Activated CD4-positive, alpha-beta T cell treated with anti-CD3 and anti-CD28 coated beads, Interleukin-2, amount 50 U/mL, for 4 hours (primary cell): Measurements from ENCODE around the gene ATP5PF.
"Not testable (repeated sequence)": the region's sequence is repeated elsewhere in the genome, so short reads cannot be mapped to it uniquely, and the experiment has no call there.

Source experiments
- DNase-seq, 2 experiments: peaks; one replicate each; pipeline ENCODE4 v3.0.0-alpha.2; 2020

Gene ATP5PF

DNA sequence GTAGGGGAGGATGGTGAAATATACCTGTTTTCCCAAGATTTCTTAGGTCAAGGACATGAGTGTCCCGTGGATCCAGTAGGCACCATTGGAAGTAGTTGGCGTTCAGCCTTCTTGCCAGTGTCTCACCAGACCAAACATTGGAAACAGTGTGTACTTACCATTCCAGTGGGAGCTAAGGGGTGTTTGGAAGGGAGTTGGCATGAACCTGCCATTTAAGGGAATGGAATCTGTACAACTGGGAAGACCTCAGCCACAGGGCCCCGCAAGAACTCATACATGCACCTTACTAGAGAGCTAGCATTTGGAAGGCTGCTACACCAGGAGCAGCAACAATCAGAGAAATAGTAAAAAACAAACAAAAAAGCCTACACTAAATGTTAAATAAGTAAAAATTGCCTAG is 12.7 kb downstream of the ATP5PF start:
- DNase-seq = no peak

DNA sequence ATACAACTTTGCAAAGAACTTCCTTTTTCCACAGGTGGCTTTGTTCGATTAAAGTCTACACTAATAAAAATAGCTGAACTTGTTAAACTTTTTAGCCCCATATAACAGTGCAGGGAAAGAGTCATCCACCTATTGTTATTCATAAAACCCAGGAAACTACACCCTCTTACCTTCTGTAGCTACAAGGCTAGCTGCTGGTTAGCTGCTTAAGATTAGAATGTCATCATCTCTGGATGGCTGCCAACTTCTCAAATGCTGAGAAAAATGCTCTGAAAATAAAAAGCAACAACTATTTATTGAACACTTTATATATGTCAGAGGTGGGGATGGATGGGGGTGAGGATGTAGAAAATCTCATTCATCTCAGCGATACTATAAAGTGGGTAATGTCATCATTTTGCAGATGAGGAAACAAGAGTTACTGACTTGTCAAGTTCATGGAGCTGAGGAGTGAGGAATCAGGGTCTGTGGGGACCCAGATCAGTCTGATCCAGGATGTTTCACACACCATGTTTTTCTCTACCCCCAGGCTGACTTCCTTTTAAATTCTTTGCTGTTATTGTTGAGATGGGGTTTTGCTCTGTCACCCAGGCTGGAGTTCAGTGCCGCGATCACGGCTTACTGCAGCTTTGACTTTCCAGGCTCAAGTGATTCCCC is 17.1 kb downstream of the ATP5PF start:
- no peak for DNase-seq

DNA sequence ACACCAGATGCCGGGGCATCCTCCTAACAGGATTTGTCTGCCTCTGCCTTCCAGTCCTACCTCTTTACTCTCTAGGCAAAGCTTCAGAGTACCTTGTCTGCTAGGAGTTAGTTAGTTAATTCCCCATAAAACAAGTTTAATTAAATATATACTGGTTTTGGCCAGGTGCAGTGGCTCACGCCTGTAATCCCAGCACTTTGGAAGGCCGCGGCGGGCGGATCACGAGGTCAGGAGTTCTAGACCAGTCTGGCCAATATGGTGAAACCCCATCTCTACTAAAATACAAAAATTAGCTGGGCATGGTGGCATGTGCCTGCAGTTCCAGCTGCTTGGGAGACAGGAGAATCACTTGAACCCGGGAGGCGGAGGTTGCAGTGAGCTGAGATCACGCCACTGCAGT is 20.6 kb downstream of the ATP5PF start:
- DNase-seq = not testable (repeated sequence)

DNA sequence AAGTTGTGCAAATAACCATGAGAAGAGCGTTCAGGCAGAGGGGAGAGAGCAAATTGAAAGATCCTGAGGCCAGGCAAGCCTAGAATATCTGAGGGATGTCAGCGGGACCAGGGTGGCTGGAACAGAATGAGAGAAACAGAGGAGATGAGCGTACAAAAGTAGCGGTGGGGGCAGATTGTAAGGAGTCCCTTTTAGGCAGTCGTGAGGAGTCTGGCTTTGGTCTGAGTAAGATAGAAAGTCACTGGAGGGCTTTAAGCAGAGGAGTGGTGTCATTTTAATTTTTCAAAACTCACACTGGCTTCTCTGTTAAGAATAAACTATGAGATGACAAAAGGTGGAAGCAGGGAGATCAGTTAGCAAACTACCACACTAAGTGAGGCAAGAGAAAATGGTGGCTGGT is 24.2 kb downstream of the ATP5PF start:
- DNase-seq = no peak

DNA sequence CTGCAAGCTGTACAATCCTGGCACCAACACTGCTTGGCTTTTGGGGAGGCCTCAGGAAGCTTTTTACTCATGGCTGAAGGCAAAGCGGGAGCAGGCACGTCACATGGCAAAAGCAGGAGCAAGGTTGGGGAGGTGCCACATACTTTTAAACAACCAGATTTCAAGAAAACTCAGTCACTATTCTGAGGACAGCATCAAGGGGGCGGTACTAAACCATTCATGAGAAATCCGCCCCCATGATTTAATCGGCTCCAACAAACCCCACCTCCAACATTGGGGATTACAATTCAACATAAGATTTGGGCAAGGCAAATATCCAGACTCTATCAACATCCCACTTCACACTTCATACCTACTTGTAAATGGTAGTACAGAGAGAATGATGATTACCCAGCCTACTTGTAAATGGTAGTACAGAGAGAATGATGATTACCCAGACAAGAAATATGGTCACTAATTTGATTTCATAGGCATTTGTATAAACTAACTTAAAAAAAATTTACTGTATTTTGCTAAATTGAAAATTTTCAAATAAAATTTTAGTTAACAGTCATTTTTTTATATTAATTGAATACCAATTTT is 24.9 kb downstream of the ATP5PF start:
- no peak for DNase-seq

DNA sequence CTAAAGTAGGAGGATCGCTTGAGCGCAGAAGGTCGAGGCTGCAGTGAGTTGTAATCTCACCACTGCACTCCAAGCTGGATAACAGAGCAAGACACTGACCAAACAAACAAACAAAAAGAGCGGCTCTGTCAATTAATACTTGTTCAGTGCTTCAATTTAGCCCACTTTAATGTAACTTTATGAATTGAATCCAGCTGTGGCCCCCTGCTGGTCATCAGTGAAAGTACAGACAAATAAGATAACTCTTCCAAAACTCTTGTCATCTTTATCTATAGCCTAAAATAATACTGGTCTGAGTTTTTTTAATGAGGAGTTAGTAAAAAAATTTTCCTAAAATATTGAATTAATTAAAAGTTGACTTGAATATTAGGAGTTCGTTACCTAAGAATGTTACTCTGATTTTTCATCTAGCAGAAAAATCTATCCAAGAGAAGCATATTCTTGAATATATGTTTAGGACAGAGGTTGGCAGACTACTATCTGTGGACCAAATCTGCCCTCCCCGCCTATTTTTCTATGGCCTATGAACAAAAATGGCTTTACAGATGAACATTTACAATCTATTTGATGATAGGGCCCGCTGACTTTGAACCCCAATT is 26.1 kb downstream of the ATP5PF start:
- DNase-seq = peak; percentile 39 to 42

DNA sequence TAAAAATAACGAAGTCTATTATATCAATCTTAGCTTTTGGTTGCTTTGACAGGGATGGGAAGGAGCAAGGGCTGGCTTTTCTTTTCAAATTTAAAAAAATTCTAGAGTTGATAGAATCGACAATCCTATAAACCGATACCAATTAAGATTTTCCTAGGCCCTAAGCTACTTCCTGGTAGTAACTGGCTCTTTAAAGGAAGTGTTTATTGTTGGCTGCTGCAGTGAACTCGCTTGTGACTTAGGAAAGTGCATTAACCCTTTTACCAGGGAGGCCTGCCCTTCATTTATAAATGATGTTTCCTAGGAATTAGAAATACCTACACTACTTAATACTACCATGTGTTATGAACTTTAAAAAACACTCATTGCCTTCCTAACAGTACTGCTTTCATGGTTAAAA is 33.2 kb downstream of the ATP5PF start:
- no peak for DNase-seq

DNA sequence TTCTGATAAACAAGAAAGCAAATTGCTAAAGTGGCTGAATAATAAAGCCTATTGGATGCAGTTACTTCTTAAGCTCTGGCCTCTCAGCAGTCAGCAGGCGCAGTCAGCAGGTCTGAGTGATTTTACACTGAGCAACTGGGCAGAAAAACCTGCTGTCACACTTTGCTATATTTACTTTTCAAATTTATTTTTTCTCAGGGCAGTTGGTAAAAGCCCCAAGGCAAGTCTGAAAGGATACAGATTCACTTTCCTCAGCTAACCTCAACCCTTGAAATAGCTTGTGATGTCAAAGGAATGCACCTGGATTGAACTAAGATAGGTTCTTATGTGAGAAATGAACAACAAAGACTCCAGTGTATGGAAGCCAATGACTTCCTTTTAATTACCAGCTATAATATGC is 34.0 kb downstream of the ATP5PF start:
- DNase-seq = no peak

DNA sequence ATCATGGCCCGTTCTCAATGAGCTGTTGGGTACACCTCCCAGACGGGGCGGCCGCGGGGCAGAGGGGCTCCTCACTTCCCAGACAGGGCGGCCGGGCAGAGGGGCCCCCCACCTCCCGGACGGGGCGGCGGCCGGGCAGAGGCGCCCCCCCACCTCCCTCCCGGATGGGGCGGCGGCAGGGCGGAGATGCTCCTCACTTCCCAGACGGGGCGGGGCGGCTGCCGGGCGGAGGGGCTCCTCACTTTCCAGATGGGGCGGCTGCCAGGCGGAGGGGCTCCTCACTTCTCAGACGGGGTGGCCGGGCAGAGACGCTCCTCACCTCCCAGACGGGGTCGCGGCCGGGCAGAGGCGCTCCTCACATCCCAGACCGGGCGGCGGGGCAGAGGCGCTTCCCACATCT is 39.2 kb downstream of the ATP5PF start:
- not testable (repeated sequence) for DNase-seq

DNA sequence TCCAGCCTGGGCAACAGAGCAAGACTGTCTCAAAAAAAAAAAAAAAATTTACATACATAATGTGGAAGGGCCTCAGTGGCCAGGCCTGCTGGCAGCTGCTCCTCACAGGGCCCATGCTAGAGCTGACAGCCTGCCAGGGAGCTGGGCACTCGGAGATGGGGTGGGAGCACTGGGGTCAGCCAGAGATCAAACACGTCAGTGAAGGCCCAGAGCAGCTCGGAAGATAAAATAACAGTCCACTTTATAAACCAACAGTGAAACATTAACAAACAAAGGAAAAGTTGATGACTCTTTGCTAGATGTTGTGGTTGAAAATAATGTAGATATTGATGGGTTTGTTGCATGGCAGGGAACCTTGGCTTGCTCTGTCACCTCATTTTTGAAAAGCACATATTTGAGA is 42.7 kb downstream of the ATP5PF start:
- no peak for DNase-seq

DNA sequence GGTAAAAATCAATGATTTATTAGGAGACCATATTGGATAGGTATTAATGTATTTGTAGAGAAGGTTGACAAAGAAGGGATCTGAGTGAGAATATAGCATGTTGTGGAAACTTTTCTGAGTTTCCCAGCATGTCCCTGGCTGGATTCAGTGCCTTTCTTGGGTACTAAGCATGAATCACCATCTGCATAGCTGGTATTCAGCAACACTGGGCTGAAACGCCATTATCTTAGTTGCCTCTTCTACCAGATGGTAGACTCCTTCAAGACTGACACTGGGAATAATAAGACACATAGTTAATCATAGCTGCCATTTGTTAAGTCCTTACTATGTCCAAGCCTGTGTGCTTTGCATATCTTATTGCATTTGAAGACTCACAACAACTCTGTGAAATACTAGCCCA is 45.5 kb downstream of the ATP5PF start:
- no peak for DNase-seq

DNA sequence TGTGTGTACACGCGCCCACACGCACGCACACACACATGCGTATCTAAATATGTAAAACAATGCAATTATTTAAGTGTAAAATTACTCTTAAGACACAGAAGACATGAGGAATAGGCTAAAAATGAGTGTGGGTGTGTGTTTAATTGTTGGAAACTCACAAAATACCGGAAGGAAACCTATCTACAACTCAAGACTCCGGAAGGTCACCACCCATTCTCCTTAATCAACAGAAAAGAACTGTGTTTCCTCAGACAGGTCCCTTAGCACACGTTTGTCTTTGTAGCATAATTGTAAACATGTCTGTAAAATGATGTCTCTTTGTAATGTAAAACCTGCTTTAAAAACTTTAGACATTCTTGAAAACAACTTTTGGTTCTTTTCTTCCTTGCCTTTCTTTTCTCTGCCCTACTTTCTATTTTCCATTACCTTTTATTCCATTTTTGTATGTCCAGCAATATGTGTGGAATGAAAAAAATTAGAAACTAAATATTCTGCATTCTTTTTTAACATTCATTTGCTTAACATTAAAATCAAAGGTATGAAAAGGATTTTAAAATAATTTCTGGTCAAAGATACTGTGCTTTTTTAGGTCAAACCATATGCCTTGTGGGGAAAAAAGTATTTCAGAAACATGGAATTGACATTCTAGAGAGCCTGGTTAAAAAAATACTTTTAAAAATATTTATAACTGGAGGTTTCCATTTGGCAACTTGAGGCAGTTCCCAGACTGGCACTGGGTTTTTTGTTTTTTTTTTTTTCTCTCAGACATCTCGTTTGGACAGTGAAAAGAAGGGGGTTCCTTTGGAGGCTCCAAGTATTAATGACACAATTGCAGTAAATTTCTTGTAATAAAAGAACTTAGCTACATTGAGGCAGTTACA is 46.2 kb downstream of the ATP5PF start:
- DNase-seq = no peak

DNA sequence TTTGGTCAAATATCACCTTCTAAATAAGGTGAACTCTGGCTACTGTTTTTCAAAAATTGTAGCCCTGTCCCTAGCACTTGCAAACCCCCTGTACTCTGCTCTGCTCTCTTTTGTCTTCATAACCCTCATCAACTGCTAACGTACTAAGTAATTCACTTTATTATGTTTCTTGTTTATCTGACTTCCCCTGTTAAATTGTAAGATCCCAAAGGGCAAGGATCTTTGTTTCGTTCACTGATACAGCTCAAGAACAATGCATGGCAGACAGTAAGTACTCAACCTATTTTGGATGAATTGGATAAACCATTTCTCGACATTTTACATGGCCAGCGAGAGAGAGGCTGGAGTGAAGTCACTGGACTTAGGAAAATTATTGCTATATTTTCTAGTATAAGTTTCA is 46.9 kb downstream of the ATP5PF start:
- DNase-seq = no peak

DNA sequence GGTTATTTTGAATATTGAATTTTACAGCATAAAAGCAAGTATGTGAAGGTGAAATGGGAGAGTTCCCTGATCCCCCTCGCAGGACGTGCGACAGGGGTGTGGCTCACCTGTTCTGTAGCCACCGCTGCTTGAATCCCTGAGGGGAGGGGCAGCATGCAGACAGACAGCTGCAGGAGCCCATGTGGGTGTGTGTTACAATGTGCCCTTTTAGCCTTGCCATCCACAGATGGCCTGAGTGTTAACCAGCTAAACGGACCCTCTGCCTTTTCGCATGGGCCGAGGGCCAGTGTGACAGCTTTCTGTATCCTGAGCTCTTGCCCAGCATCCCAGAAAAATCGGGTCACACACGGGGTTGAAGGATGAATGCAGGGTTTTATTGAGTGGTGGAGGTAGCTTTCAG is 52.3 kb downstream of the ATP5PF start:
- DNase-seq = no peak

DNA sequence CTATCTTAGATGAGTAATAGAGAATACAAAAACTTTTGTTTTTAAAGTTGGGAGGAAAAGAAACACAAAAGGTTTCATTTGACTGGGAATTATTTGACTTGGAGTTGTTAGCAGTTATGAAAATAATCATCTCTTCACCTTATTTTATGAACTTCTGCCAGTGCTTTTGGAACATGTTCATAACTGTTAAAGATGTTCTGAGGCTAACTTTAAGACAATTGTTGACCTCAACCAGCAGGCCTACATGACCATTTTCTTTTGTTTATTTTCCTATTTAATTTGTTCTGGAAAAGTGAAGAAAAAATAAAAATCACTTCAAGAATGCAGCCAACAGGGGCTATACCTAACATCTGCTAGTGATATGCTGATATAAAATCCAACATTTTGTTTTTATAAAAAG is 58.3 kb downstream of the ATP5PF start:
- DNase-seq = no peak
